GM23338 (cell line): ENCODE measurements around the gene ZNF219. TPM values are rescaled to one million over a fixed set of nuclear protein-coding genes. Genes with fewer than 3 reads are reported as not detected.

Source experiments
- ETS1 ChIP-seq: IDR thresholded peaks from 2 replicates; pipeline ENCODE4 v1.6.1; 2016; ENCODE audit warnings: antibody characterized with exemption
- EZH2 ChIP-seq: fragments of 200-600 bp; sonication (generic); IDR thresholded peaks from one replicate; pipeline ENCODE4 v1.8.0; 2017; ENCODE audit warnings: antibody characterized with exemption, mild to moderate bottlenecking, low read depth; ENCODE audit not compliant: unreplicated experiment
- EZH2phosphoT487 ChIP-seq: fragments of 200-600 bp; sonication (generic); IDR thresholded peaks from one replicate; pipeline ENCODE4 v1.8.1; 2018; ENCODE audit warnings: antibody characterized with exemption; ENCODE audit not compliant: unreplicated experiment
- NANOG ChIP-seq: IDR thresholded peaks from 2 replicates; pipeline ENCODE4 v1.6.1; 2016; ENCODE audit warnings: antibody characterized with exemption, borderline replicate concordance
- POLR2AphosphoS5 ChIP-seq: IDR thresholded peaks from 2 replicates; pipeline ENCODE4 v1.6.1; 2016; ENCODE audit warnings: antibody characterized with exemption, low read depth
- REST ChIP-seq: IDR thresholded peaks from one replicate; pipeline ENCODE4 v1.6.1; 2018; ENCODE audit warnings: antibody characterized with exemption; ENCODE audit not compliant: unreplicated experiment
- STAT1 ChIP-seq: IDR thresholded peaks from one replicate; pipeline ENCODE4 v1.6.1; 2016; ENCODE audit warnings: antibody characterized with exemption; ENCODE audit not compliant: unreplicated experiment
- ZNF114 ChIP-seq: fragments of 250-450 bp; sonication (Bioruptor Pico); IDR thresholded peaks from 2 replicates; pipeline ENCODE4 v1.5.0; 2020; ENCODE audit warnings: mild to moderate bottlenecking, moderate library complexity
- ZNF331 ChIP-seq: fragments of 250-450 bp; sonication (Bioruptor Pico); IDR thresholded peaks from 2 replicates; pipeline ENCODE4 v1.5.0; 2020; ENCODE audit warnings: low read depth, mild to moderate bottlenecking, moderate library complexity
- ZNF462 ChIP-seq: fragments of 250-450 bp; sonication (Bioruptor Pico); IDR thresholded peaks from 2 replicates; pipeline ENCODE4 v1.5.0; 2020; ENCODE audit warnings: mild to moderate bottlenecking, moderate library complexity
- polyA plus RNA-seq: library from polyadenylated mRNA; unstranded; fragments of >200 nt; fragmentation: Nextera tagmentation; extraction: Ambion mirVana; gene quantifications from 2 replicates; pipeline ENCODE4 v1.2.1, GENCODE V29; 2016
- total RNA-seq: library from RNA; depleted of rRNA; stranded (reverse); fragments of >200 nt; shearing (Covaris generic); gene quantifications from 2 replicates; pipeline ENCODE4 v1.2.3, GENCODE V29; 2014

The ZNF219 gene
- total and polyA plus RNA-seq, 2 experiments from 2014 or later = 37.7 to 153 TPM

GRCh38 chr14:21063479-21063878 is 35.0 kb downstream of the ZNF219 start (continued):
- TF ChIP-seq ZNF462 = no peak
- TF ChIP-seq EZH2 = no peak
- TF ChIP-seq ETS1 = no peak
- no peak for TF ChIP-seq POLR2AphosphoS5
- TF ChIP-seq ZNF114 (CRISPR knock-in tag) = no peak
- TF ChIP-seq EZH2phosphoT487 = no peak
- no peak for TF ChIP-seq STAT1
- TF ChIP-seq ZNF331 (CRISPR knock-in tag) = no peak
- no peak for TF ChIP-seq REST
- no peak for TF ChIP-seq NANOG
